ENCODE data around the gene CCDC78. TPM values are rescaled to one million over a fixed set of nuclear protein-coding genes. Genes with fewer than 3 reads are reported as not detected.

The CCDC78 gene
- total RNA-seq, 1 experiment from 2014 or later, result 22.9 TPM

DNA sequence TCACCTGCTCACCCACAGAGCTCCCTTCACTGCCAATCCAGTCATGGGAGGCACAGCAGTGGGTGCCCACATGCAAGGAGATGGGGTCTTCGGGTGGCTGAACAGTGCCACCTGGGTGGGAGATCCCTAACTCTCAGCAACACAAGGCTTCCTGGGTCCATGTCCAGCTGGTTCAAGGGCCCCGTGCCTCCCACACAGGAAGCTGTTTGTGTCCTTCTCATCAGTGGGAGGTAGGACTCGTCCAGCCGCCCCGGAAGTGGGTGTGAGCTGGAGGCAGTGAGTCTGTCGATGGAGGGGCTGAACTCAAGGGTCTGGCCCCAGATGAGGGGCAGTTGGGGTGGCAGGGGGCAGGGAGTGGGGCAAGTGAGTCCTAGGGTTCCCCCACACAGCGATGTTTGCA is 22.2 kb downstream of the CCDC78 start:
- Histone ChIP-seq H3K9me3 (ENCODE audit: control insufficient read depth in 1 of 2, insufficient read depth in 1 of 2, low read depth in 1 of 2, low read length in 2 of 2) (no peaks in the 10 kb centered on the region), H3K4me2 (ENCODE audit: low read length) (peak overlapping the region; percentile 97), H3K9me2 (ENCODE audit: insufficient read depth) (no peaks in the 10 kb centered on the region), H3K36me3 (ENCODE audit: control insufficient read depth in 1 of 2, insufficient read depth in 2 of 2, low read length in 2 of 2) (no peaks in the 10 kb centered on the region; a peak in 2 of 4 replicates), H4K20me1 (ENCODE audit: insufficient read depth) (no peaks in the 10 kb centered on the region), H3K79me2 (ENCODE audit: insufficient read depth, low read length) (peaks cover 38% of the 10 kb centered on the region), H3K4me3 (replicated peaks in 1 of 2; ENCODE audit: low read depth in 1 of 2, low read length in 2 of 2) (peak overlapping the region; percentile 77 to 92), H2AFZ (ENCODE audit: low read depth, low read length, poor library complexity, severe bottlenecking) (no peak overlapping the region), H3K9ac (ENCODE audit: low read length) (peak overlapping the region; percentile 91), H3K4me1 (ENCODE audit: control insufficient read depth in 1 of 2, insufficient read depth in 2 of 2, low read length in 2 of 2) (peaks cover 0 to 21% of the 10 kb centered on the region in 2 experiments; a peak in 3 of 4 replicates), H3K27ac (ENCODE audit: low read depth, low read length) (peak overlapping the region; percentile 87), H3K27me3 (ENCODE audit: insufficient read depth, low read length) (no peaks in the 10 kb centered on the region)
- CTCF ChIA-PET, result interaction anchor here (1.2 kb wide), 1 partner anchor 16 kb away, joined by 3 read pairs; no protein-coding TSS in a partner anchor
- POLR2A ChIA-PET, result no interaction called here
- intact Hi-C loops (cut with micrococcal nuclease), result no loop called here
- ATAC-seq (no peak), DNase-seq (ENCODE audit: low read depth, low spot score) (no peak)
- TF ChIP-seq YY1 (IDR thresholded peaks at IDR 0.05; ENCODE audit: extremely low read depth, insufficient replicate concordance, low read depth, low read length) (no peak), ZNF274 (IDR thresholded peaks at IDR 0.05; ENCODE audit: low read depth, low read length) (no peak), JUND (IDR thresholded peaks at IDR 0.05) (no peak), SRF (IDR thresholded peaks at IDR 0.05; ENCODE audit: low read depth) (no peak), ZFX (IDR thresholded peaks at IDR 0.05) (no peak), CEBPB (IDR thresholded peaks at IDR 0.05; ENCODE audit: low read depth) (no peak), SIN3A (IDR thresholded peaks at IDR 0.05; ENCODE audit: low read depth) (no peak), EZH2 (IDR thresholded peaks at IDR 0.05) (no peak), POLR2A (IDR thresholded peaks at IDR 0.05; ENCODE audit: borderline replicate concordance, extremely low read depth, insufficient read depth, insufficient read length) (no peak), ZBTB33 (IDR thresholded peaks at IDR 0.05; ENCODE audit: extremely low read depth, insufficient replicate concordance, low read length) (no peak), SP1 (IDR thresholded peaks at IDR 0.05; ENCODE audit: low read depth) (no peak), CBX3 (IDR thresholded peaks at IDR 0.05; ENCODE audit: low read depth) (no peak), TCF7L2 (IDR thresholded peaks at IDR 0.05; ENCODE audit: borderline replicate concordance, extremely low read depth, insufficient read depth, insufficient read length) (no peak), RAD21 (IDR thresholded peaks at IDR 0.05; ENCODE audit: low read depth) (no peak), EZH2phosphoT487 (IDR thresholded peaks at IDR 0.05; ENCODE audit: borderline replicate concordance) (no peak), EGR1 (IDR thresholded peaks at IDR 0.05; ENCODE audit: low read depth) (no peak), ELF1 (IDR thresholded peaks at IDR 0.05; ENCODE audit: borderline replicate concordance, low read depth) (no peak)
- TF ChIP-seq, protein P1, sequence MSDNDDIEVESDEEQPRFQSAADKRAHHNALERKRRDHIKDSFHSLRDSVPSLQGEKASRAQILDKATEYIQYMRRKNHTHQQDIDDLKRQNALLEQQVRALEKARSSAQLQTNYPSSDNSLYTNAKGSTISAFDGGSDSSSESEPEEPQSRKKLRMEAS (IDR thresholded peaks at IDR 0.05), result no peak
- TF ChIP-seq, protein P2, sequence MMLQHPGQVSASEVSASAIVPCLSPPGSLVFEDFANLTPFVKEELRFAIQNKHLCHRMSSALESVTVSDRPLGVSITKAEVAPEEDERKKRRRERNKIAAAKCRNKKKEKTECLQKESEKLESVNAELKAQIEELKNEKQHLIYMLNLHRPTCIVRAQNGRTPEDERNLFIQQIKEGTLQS (IDR thresholded peaks at IDR 0.05), result no peak
- TF ChIP-seq, protein P3, sequence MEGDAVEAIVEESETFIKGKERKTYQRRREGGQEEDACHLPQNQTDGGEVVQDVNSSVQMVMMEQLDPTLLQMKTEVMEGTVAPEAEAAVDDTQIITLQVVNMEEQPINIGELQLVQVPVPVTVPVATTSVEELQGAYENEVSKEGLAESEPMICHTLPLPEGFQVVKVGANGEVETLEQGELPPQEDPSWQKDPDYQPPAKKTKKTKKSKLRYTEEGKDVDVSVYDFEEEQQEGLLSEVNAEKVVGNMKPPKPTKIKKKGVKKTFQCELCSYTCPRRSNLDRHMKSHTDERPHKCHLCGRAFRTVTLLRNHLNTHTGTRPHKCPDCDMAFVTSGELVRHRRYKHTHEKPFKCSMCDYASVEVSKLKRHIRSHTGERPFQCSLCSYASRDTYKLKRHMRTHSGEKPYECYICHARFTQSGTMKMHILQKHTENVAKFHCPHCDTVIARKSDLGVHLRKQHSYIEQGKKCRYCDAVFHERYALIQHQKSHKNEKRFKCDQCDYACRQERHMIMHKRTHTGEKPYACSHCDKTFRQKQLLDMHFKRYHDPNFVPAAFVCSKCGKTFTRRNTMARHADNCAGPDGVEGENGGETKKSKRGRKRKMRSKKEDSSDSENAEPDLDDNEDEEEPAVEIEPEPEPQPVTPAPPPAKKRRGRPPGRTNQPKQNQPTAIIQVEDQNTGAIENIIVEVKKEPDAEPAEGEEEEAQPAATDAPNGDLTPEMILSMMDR (IDR thresholded peaks at IDR 0.05 in 2 of 3, conservative IDR thresholded peaks at IDR 0.05 in 1 of 3; ENCODE audit: borderline replicate concordance in 1 of 3, insufficient read depth in 1 of 3, low read depth in 2 of 3, low read length in 2 of 3), result no peak
- RAD21 ChIA-PET (ENCODE audit: low non-redundant PET in 1 of 2, low total read pairs in 2 of 2, uncharacterized antibody in 2 of 2, unreplicated experiment in 2 of 2), result no interaction called here
- no TSS peak for BruUV-seq (replicated peaks)

Data from HCT116 (cell line).